CD4-positive, alpha-beta T cell treated with Interleukin-12 subunit alpha and Interleukin-12 subunit beta, for 1 hour (primary cell): ENCODE measurements around the gene ZNF19.
"Not testable (repeated sequence)": the region's sequence is repeated elsewhere in the genome, so short reads cannot be mapped to it uniquely, and the experiment has no call there.

ENCODE experiments used
- DNase-seq: peaks from one replicate; pipeline ENCODE4 v3.0.0-alpha.2; 2020

Gene ZNF19

DNA sequence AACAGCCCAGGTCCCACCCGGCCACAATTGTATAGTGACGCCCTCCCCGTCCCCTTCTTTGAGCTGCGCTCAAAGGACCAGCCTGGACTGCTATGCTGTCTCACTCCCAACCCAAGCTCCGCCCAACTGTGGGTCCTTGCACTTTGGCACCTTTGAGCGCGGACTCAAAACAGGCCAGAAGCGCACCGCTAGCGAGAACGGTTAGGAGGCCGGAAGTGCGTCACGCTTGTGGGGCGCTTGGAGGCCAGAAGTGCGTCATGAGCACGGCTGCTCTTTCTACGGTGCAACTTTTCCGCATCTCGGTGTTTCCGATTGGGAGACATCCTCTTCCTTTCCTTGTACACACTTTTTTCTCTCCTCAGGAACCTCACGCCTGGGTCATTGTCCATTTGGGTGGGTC lies at the start of gene ZNF19:
TSS of gene ZNF19 (minus strand) at position 203 of the 400 bp plus-strand sequence. CDS start 7,210 bp downstream, outside the sequence.
- DNase-seq = no peak

DNA sequence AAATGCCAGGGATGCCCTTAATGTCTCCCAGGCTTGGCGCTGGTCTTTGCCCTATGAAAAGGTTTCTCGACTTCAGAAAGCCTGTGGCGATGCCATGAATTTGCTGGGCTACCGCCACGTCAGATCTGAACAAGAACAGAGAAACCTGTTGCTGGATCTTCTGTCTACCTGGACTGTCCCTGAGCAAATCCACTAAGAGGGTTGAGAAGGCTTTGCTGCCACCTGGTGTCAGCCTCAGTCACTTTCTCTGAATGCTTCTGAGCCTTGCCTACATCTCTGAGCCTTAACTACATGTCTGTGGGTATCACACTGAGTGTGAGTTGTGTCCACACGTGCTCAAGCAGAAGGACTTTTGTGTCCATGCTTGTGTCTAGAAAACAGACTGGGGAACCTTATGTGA lies 48.5 kb upstream of the ZNF19 start:
- peak; percentile 25 for DNase-seq

DNA sequence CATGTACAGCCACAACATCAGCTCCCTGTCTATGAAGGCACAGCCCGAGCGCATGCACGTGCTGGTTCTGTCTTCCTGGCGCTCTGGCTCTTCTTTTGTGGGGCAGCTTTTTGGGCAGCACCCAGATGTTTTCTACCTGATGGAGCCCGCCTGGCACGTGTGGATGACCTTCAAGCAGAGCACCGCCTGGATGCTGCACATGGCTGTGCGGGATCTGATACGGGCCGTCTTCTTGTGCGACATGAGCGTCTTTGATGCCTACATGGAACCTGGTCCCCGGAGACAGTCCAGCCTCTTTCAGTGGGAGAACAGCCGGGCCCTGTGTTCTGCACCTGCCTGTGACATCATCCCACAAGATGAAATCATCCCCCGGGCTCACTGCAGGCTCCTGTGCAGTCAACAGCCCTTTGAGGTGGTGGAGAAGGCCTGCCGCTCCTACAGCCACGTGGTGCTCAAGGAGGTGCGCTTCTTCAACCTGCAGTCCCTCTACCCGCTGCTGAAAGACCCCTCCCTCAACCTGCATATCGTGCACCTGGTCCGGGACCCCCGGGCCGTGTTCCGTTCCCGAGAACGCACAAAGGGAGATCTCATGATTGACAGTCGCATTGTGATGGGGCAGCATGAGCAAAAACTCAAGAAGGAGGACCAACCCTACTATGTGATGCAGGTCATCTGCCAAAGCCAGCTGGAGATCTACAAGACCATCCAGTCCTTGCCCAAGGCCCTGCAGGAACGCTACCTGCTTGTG lies 47.8 kb upstream of the ZNF19 start:
- no peak for DNase-seq

DNA sequence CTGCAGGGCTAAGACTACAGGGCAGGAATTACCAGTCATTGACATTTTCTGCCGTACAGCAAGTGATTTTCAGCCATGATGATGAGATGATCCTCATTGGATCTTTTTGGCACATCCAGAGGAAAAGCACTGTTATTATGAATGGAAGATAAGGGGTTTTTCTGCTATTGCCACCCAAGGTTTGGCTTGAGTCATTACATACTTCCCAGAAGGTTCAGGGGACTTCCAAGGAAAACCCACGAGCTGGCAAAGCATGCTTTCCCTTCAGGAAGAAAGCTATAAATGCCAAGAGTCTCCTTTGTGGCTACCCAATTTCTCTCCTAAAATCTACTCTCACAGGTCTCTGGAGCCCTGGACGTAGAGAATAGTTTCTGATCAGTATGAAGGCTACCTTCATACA lies 43.2 kb upstream of the ZNF19 start:
- no peak for DNase-seq

DNA sequence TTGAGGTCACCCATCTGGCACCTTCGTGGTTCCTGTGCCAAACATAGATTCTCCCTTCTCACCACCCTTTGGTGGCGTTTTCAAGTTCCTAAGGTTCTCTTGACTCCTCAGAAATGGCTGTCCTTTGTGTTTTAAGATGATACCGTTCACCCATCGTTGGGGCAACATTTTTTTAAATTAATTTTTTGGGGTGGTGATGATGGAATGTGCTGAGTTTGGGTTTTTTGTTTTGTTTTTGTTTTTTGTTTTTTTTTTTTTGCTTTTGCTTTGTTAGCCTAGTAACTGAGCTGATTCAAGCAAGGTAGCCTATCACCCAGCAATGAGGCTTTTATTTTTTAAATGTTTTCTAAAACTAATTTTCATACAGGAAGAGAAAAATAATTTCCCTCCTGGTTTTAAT lies 39.7 kb upstream of the ZNF19 start:
- DNase-seq = no peak

DNA sequence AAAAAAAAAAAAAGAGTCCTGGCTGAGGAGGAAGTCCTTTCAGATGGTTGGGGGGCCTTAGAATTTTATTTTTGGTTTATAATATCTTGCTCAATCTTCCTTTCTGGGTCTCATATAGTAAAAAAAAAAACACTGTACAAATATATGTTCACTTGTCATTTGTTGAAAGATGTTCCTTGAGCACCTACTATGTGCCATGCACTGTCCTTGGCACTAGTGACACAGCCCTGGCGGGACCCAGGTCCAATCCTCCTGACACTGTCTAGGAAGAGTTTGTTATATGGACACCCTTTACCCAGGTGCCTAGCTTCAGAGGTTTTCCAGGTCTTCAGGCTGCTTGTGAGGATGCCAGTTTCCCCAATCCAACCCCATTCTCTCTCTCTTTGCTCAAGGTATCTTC lies 39.1 kb upstream of the ZNF19 start:
- DNase-seq = no peak

DNA sequence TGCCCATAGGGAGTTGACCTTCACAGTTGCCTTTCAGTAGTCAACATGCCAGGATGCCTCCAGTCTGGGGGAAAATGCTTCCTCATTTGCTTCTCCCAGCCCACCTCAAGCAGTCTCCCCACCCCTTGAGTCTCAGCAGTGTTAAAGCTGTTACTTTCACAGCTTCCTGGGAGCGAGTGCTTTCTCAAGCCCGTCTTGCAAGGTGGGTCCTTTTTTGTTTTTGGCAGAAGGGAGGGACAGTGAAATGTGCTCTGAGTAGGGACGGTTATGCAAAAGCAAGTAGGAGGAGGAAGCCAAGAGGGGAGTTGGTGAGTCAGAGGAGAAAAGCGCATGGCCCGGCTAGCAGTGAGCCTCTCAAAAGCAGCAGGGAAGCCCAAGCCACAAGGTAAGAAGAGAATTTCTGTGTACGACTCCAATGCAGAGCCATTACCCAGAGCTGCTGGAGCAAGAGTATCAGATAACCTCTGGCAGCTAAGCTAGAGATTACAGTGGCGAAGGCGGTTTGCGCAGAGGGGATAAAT lies 37.0 kb upstream of the ZNF19 start, which contains the start of gene CHST4:
TSS of gene CHST4 (plus strand) at position 316 of the 521 bp plus-strand sequence. CDS start 10,252 bp downstream, outside the sequence.
- no peak for DNase-seq

DNA sequence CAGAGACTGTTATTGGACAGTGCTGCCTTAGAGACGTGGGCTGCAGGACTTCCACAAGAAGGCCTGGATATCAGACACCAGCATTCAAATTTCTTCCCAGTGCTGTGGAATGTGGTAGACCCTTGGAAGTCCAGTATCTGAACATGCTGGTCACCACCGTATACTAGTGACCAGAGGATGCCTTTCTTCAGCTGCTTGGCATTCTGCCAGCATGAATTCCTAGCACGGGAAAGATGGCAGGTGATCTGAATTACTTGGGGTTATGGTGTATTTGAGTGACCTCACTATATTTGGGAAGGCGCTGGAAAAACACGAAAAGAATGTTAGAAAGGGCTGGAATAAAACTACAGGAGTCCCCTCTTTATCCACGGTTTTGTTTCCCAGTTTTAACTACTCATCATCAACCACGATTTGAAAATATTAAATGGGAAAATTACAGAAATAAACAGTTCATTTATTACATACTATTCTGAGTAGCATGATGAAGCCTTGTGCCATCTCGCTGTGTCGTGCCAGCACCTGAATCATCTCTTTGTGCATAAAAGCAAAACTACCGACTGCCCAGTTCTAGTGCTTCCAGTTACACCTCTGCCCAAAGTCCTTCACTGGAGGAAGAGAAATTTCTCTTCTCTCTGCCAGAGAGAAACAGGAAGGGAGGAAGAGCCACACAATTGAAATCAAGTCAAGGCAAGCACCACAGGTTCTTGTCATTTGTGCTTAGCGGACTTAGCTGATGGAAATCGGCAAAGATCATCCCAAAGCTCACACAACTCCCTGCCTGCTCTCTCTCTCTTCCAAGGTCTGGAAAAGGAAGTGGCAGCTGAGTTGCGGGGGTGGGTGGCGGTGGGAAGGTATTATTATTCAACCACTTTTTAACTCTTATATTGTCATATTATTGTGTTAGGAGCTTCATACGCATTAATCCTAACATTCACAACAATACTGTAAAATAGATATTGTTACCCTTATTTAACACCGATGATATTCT lies 35.7 kb upstream of the ZNF19 start:
- DNase-seq = no peak

DNA sequence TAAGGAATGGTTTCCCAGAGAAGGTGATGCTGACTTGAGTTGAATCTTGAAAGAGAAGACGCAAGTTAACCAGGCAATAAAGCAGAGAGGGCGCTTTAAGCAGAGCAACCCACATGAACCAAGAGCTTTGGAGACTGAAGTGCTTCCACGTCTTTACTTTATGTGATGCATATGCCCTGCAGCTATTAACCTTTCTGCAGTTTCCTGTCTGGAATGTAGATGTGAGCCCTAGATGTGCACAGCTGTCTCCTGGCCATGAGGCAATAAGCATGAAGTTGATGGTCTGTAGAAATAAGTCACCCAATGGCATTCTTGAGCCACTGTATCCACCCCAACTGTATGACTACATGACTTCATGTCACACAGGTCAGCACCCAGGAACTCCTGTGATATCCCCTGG lies 31.4 kb upstream of the ZNF19 start:
- no peak for DNase-seq

DNA sequence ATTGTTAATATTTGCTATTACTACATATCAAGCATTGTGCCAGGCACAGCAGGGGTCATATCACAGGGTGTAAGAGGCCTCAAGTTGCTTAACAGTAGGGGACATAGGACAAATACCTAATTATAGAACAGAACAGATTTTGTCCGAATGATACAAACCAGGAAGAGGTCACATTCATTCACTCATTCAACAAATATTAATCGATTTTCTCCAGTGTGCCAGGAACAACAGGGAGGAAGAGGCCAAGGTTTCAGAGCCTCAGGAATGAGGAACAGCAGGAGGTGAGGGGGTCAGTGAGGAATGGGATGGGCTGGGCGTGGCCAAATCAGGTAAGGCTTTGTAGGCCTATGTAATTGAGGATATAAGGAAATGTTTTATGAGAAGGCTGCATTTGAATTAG lies 25.9 kb upstream of the ZNF19 start:
- DNase-seq = no peak

DNA sequence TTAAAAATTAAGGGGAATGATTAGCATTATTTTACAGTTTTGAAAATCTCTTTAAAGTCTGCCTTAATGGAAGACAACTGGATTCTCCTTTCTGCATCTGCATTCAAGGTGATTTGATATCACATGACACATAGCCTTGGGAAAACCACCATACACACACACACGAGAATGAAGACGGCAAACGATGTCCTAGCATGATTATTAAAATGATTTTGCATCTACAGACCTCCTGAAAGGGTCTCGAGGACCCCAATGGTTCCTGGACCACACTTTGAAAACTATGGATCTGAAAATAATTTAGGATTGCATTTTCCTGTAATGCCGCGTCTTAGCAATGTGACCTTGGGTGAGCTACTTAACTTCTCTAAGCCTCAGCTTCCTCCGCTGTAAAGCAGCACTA lies 25.4 kb upstream of the ZNF19 start:
- DNase-seq = no peak

DNA sequence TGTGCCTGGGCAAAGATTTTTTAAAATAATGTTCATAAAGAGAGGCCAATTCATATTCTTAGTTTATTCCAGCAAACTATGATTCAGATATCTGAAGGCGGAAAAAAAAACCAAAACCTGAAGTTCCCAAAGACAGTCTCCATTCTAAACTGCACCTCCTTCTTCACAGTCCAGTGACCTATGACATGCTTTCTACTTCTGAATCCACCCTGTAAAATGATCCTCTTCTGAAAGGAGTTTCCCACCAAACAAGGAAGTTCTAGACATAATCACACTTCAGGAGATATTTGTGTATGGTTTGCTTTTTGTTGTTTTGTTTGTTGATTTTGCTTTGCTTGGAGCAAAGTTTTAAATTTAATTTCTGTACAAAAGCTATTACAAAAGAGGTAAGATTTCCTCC lies 24.2 kb upstream of the ZNF19 start:
- DNase-seq = no peak

DNA sequence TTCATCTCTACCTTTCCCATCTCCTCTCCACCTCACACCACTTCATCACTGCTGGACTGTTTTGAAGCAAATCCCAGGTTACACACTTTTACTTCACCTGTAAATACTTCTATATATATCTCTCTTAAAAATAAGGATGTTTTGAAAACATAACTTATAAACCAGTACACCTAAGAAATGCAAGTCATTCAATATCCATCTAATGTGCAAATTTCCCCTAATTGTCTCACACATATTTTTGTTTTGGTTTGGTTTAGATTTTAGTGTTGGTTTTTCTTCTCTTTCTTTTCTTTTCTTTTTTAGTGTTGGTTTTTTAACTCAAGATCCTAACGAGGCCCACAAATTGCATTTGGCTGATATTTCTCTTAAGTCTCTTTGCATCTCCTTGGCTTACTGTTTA lies 17.9 kb upstream of the ZNF19 start:
- no peak for DNase-seq

DNA sequence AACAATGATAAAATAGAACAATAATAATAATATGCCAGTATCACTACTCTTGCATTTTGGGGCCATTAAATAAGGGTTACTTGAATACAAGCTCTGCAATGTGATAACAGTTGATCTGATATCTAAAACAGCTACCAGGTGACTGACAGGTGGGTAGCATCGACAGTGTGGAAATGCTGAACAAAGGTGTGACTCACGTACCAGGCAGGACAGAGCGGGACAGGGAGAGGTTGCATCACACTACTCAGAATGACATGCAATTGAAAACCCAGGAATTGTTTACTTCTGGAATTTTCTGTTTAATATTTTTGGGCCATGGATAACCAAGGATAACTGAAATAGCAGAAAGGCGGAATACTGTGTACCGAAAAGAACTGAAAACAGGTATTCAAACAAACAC lies 15.8 kb upstream of the ZNF19 start:
- no peak for DNase-seq

DNA sequence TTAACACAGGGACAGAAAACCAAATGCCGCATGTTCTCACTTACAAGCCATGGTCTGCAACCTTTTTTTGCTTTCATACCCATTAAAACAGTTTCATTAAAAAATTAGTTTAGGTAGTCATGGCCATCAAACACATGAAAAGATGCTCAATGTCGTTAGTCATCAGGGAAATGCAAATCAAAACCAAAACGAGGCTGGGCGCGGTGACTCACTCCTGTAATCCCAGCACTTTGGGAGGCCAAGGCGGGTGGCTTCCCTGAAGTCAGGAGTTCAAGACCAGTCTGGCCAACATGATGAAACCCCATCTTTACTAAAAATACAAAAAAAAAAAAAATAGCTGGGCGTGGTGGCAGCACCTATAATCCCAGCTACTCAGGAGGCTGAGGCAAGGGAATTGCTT lies 14.9 kb upstream of the ZNF19 start:
- not testable (repeated sequence) for DNase-seq

DNA sequence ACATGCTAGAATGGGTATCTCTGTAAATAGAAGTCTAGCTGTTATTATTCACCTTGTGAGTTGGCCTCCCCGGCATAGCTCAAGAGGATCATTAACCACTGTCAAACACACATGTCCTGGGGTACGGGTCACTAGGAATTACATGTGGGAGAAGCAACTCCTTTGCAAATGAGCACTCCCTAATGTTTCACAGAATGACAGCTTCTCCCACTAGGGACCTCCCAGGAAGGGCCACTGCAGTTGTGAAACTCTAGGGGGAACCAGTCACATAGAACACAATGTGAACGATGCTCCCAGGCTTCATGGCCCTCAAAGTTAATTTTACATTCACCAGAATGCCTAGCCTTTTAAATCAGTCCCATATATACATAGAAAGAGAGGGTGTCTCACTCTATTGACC lies 12.4 kb upstream of the ZNF19 start:
- DNase-seq = no peak

DNA sequence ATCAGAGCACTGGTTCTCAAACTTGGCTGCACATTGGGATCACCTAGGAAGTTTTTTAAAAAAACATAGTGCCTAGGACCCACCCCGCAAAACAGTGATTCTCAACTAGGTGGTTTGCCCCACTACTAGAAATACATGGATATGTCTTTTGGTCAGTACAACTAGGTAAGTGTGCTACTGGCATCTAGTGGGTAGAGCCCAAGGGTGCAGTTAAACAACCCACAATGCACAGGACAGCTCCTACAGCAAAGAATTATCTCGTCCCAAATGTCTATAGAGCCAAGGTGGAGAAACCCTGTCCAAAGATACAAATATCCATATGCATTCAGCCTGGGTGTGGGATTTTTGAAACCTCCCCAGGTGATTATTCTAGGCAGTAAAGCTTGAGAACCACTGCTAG lies 11.8 kb upstream of the ZNF19 start:
- DNase-seq = no peak

DNA sequence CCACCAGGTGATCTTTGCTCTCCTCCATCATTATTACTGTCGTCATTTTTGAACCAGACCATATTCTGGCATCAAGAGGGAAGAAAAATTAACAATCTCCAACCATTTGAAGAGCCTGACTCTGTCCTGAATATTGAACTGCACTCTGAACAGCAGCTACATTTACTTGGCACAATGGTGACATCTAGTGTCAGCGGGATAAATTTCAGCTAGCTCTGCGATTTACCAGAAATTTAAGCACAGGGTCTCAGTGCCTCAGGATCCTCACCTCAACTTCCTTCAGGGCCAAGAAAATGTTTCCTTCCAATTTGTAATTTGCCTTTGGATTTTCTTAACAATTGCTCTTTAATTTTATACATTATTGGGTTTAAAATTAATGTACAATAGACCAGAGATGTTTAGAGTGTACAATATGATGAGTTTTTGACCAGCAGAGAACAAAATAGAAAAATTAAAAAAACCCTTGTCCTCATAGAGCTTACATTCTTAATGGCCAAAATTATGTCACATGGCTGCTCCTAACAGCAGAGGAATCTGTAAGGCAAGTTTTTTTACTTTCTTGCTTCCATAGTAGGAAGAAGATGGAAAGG lies 10.7 kb upstream of the ZNF19 start:
- DNase-seq = peak; percentile 67

DNA sequence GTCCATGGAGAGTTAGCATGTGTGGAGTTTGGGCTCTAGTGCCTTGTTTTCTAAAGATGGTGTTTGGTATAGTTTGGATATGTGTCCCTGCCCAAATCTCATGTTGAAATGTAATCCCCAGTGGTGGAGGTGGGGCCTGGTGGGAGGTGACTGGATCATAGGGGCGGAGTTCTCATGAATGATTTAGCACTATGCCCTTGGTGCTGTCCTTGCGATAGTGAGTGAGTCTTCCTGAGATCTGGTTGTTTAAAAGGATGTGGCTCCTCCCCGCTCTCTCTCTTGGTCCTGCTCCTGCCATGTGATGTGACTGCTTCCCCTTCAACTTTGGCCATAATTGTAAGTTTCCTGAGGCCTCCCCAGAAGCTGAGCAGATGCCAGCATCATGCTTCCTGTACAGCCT lies 8.9 kb upstream of the ZNF19 start:
- DNase-seq = no peak

DNA sequence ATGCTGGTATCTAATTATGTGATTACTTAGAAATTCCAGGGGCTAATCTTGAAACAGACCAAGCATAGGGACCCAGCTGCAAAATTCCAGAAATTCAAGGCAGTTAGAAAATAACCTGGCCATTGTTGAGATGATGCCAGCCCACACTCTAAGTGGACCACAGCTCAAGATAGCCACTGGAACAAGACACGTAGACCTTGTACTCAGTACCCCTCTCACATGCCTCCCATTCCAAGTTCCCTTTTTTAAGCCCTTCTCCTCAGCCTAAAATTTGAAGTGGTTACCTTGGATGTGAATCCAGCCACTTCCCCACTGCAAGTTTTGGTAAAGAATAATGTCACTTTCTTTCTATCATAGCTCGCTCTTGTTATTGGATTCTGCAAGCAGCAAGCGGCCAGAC lies 4.1 kb upstream of the ZNF19 start:
- DNase-seq = no peak

DNA sequence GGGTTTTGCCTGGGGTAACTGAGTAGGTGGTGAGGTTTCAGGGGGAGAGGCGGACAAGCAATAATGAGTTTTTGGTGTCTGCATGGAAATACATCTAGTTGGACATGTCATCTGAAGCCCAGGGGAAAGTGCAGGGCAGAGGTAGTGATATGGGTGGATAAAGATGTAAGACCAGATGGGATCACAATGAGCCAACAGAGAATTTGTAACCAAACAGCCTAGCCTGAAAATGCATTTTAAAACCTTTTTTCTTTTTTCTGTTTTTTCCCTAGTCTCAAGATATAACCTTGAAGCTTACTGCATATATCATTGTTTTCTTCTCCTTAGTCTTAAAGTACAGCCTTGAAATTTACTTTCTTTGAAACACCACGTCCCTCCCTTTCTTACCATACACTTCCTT lies 3.7 kb upstream of the ZNF19 start:
- DNase-seq = no peak

DNA sequence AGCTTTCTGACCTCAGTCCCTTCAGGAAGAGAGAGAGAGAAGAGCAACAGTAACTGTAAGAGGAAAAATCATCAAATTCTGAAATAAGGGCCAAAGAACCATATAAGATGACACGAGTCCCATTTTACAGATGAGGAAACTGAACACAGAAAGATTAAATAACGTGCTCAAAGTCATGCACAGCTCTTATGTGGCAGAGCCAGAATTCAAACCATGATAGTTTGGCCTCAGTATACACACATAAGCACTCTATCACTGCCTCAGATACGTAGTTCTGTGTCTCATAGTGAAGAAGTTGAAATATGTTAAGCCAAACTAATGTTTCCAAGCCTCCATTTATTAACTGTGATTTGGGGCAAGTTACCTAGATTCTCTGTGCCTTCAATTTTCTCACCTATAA lies 1.9 kb upstream of the ZNF19 start:
- no peak for DNase-seq

DNA sequence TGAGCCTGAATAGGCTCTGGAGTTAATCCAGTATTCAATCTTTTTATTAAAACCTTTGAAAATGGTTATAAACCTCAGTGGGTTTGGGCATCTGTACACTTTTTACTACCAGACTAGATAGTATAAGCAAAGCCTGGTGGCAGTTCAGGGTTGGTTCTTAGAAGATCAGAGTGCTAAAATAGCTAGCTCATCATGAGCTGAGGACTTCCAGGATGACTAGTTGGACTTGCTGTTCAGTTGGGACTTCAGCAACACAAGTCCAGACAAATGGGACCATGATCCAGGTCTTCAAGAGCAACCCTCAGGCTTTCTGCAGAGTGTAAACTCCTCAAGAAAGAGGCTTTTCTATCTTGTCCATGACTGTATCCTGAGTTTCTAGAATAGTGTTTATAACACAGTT lies 1.2 kb upstream of the ZNF19 start:
- no peak for DNase-seq
